ENCODE results near the gene TSPAN31.

GRCh38 chr12:57762463-57762862 lies 17.6 kb downstream of the TSPAN31 start:
- no peak for TF ChIP-seq POLR2AphosphoS5 (IDR thresholded peaks at IDR 0.05; ENCODE audit: low read depth, low read length)
- no peak for TF ChIP-seq POLR2A (IDR thresholded peaks at IDR 0.05; ENCODE audit: low read depth, low read length)
- no peak for TF ChIP-seq TAF1 (IDR thresholded peaks at IDR 0.05; ENCODE audit: borderline replicate concordance, low read depth, low read length)
